ENCODE measurements around the gene ADNP2.

Gene ADNP2

GRCh38 chr18:80108121-80108536 lies 933 bp upstream of the ADNP2 start:
- no peak for DNase-seq

GRCh38 chr18:80109676-80110078 lies 615 bp downstream of the ADNP2 start:
- DNase-seq, result no peak

GRCh38 chr18:80112624-80113248 lies 3.7 kb downstream of the ADNP2 start:
- no peak for DNase-seq

- DNase-seq, result no peak
These were observed 6.0 kb downstream of the ADNP2 start for GRCh38 chr18:80115035-80115434.

GRCh38 chr18:80119111-80119510 lies 10.0 kb downstream of the ADNP2 start:
- no peak for DNase-seq

GRCh38 chr18:80120932-80121331 lies 11.9 kb downstream of the ADNP2 start:
- no peak for DNase-seq

- no peak for DNase-seq
These were observed 15.1 kb downstream of the ADNP2 start for GRCh38 chr18:80124131-80124530.

- no peak for DNase-seq
These were observed 17.7 kb downstream of the ADNP2 start for GRCh38 chr18:80126797-80127196.

- DNase-seq, result no peak
These were observed 18.6 kb downstream of the ADNP2 start for GRCh38 chr18:80127635-80128034.

- no peak for DNase-seq
These were observed 20.8 kb downstream of the ADNP2 start for GRCh38 chr18:80129672-80130367.

- no peak for DNase-seq
These were observed 21.5 kb downstream of the ADNP2 start for GRCh38 chr18:80130555-80130954.

GRCh38 chr18:80132180-80132812 lies 23.2 kb downstream of the ADNP2 start:
- no peak for DNase-seq

GRCh38 chr18:80133124-80133523 lies 24.1 kb downstream of the ADNP2 start:
- no peak for DNase-seq

GRCh38 chr18:80135136-80135535 lies 26.1 kb downstream of the ADNP2 start:
- no peak for DNase-seq

GRCh38 chr18:80136679-80137078 lies 27.6 kb downstream of the ADNP2 start:
- no peak for DNase-seq

GRCh38 chr18:80137137-80137536 lies 28.1 kb downstream of the ADNP2 start:
- no peak for DNase-seq

- no peak for DNase-seq
These were observed 28.9 kb downstream of the ADNP2 start for GRCh38 chr18:80137976-80138375.

- no peak for DNase-seq
These were observed 31.5 kb downstream of the ADNP2 start for GRCh38 chr18:80140455-80140985.

GRCh38 chr18:80143881-80144280 lies 34.8 kb downstream of the ADNP2 start:
- no peak for DNase-seq

GRCh38 chr18:80145196-80145804 lies 36.2 kb downstream of the ADNP2 start:
- no peak for DNase-seq

- no peak for DNase-seq
These were observed 38.0 kb downstream of the ADNP2 start for GRCh38 chr18:80147037-80147417.

GRCh38 chr18:80147418-80148325 lies 38.6 kb downstream of the ADNP2 start:
- peak; percentile 46 for DNase-seq
